Non-pigmented ciliary epithelial cell (primary cell): ENCODE results near the gene DTNB.

Source experiments
- DNase-seq: peaks from one replicate; pipeline ENCODE4 v3.0.0-alpha.2; 2010; ENCODE audit warnings: low read depth

The DTNB gene

DNA sequence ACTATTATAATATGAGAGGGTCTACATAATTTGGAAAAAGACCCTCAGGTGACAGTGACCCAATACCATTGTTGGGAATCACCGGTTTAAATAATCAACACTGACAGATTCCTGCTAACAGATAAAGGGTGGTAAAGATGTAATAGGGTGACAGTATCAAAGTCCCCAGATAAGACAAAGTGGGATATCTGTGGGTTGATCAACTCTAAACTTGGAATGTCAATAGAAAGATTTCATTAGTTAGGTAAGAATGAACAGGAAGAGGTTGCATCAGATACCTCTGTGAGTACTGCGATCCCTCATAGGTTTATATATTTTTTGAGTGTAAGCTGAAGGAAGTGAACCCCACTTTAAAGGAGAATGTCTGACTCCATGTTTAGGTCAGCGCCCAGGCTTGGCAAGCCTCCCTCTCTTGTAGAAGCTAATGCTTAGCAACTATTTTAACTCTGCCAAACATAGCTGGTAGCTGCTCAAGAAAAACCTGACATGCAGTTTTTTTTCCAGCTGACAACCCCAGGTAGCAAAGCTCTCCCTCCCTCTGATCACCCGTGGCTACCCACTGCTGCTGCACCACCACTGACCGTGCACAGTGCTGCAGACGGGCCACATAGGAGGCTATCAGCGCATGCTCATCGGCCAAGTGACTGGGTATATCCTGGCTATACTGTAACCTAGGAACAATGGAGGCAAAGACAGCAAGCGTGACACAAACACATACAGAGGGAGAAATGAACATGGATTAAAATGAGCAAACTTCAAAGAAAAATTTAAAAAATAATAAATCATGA, 218.4 kb downstream of the DTNB start:
- no peak for DNase-seq

GRCh38 chr2:25453199-25453905, 220.0 kb downstream of the DTNB start:
- DNase-seq: no peak

GRCh38 chr2:25448808-25449207, 224.6 kb downstream of the DTNB start:
- no peak for DNase-seq

- DNase-seq: no peak
Observed at GRCh38 chr2:25447018-25447417, 226.4 kb downstream of the DTNB start.

DNA sequence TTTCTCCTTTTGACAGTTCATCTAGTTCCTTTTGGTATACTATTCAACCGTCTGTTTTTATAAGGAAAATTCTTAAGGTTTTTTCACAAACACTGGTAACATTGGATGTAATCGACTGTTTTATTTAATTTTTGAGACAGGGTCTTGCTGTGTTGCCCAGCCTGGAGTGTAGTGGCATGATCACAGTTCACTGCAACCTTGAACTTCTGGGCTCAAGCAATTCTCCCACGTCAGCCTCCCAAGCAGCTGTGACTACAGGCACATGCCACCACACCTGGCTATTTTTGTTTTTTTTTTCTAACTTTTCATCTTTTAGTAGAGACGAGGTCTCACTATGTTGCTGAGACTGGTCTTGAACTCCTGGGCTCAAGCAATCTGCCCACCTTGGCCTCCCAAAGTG, 227.3 kb downstream of the DTNB start:
- DNase-seq: no peak

DNA sequence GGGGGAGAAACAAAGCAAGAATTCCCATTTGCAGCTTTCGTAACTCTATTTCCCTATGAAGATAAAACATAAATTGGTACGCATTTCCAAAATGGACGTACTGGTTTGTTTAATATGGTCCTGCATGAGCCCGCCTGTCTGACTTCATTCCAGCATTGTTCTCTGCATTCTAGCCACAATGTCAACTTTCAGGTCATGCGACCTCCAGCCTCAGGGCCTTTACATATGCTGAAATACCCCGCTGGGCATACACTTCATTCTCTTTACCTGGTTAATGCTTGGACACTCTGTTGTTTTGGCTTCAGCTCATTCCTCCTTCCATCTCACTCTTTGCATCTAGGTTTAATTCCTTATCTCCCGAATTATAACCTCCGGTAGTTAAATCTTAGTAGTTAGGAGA, 227.9 kb downstream of the DTNB start:
- no peak for DNase-seq

GRCh38 chr2:25444608-25445270, 228.6 kb downstream of the DTNB start:
- DNase-seq: no peak

- DNase-seq: no peak
Observed at GRCh38 chr2:25443766-25444165, 229.6 kb downstream of the DTNB start.

- no peak for DNase-seq
Observed at GRCh38 chr2:25441353-25441752, 232.0 kb downstream of the DTNB start.

DNA sequence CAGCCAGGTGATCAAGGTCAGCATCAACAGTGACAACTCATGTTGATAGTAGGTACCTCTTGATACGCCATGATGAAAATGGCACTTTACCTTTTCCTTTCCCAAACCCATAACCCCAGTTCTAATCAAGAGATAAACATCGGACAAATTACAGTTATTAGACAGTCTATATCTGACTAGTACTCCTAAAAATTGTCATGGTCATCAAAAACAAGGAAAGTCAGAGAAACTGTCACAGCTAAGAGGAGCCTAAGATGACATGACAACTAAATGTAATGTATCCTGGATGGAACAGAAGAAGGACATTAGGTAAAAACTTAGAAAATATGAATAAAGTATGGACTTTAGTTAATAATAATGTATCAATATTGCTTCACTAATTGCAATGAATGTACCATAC, 234.6 kb downstream of the DTNB start:
- no peak for DNase-seq

DNA sequence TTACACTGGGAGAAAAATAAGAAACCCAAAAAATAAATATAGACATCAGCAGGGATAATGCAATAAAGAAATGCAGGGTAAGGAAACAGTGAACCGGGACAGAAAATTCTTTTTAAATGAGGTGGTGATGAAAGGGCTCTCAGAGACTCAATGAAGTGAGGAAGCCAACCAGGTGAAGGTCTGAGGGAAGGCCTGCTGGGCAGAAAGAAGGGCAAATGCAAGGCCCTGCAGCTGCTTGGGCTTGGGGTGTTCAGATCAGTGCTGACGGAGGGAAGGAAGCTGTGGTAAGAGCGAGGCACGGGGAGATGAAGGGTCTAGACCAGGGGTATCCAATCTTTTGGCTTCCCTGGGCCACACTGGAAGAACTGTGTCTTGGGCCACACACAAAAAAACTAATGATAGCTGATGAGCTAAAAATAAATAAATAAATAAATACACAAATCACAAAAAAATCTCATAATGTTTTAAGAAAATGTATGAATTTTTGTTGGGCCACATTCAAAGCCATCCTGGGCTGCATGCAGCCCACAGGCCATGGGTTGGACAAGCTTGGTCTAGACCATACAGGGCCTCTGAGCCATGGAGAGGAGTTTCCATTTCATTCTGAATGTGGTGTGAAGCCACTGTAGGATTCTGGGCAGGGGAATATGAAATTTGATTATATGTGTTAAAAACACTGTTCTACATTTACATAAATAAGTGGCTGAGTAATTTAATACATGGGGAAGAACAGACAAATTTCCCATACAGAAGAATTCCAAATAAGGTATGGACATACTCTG, 235.3 kb downstream of the DTNB start:
- DNase-seq: no peak

GRCh38 chr2:25435421-25435820, 238.0 kb downstream of the DTNB start:
- no peak for DNase-seq

GRCh38 chr2:25431604-25432003, 241.8 kb downstream of the DTNB start:
- no peak for DNase-seq

GRCh38 chr2:25430556-25430955, 242.8 kb downstream of the DTNB start:
- DNase-seq: no peak

DNA sequence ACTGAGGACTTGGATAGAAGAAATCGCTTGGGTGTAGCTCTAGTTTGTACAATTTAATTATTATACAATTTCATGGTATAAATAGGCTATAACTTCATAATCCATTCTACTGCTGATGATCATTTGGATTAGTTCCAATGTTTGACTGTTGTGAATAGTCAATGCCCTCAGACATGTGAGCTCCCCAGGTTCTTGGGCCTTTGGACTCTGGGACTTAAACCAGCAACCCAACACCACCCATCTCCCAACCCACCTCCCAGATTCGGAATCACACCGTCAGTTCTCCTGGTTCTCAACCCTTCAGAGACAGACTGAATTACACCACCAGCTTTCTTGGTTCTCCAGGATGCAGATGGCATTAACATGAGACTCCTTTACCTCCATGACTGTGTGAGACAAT, 247.1 kb downstream of the DTNB start:
- no peak for DNase-seq

DNA sequence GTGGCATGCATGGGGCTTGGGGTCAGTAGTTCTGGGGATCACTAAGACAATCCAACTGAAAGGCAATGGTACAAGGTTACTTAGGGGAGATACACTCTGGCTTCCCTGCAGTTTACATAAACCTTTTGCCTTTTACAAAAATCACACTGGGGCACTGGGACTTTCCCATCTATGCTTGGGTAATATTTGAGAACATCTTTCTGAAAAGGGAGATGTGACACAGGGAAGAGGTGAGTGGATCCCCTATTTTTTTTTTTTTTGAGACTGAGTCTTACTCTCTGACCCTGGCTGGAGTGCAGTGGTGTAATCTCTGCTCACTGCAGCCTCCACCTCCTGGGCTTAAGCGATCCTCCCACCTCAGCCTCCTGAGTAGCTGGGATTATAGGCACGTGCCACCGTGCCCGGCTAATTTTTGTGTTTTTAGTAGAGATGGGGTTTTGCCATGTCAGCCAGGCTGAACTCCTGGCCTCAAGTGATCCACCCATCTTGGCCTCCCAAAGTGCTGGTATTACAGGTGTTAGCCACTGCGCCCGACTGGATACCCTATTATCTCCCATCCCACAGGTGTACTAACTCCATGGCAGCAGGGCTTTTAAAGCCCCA, 248.8 kb downstream of the DTNB start:
- no peak for DNase-seq

GRCh38 chr2:25421820-25422411, 251.5 kb downstream of the DTNB start:
- DNase-seq: no peak

DNA sequence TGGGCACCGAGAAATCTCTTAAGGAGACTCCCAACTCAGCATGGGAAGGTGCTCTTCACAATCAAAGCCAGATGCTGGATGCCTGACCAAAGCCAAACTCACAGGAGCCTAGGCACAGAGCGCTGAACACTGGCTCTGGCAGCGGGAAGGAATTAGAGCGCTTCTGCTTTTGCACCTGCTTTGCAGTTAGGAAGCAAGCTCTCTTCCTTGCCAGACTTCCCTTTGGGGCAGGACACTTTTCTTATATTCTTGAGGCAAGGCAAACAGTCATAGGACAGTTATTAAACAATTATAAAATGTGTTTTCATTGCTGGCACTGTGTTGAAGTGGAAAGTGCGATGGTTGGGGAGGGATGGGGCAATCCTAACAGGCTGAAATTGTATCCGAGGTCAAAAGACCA, 252.1 kb downstream of the DTNB start:
- DNase-seq: no peak

DNA sequence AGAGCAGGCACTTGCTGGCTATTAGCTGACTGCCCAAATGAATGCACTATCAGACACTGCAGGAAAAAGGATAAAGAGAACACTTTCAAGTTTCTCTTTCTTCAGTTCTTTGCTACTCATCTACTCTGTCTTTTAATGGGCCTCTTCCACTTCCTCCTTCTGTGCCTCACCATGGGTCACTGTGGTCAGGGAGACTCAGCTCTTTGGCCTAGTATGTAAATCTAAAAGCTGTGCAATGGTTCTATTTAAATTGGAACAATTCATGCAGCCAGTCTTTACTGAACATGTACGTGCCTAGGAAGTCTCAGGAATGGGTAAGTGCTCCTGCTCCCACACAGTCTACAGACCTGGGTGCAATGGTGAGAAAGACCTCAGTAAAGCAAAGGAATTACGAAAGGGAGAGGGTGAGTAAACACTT, 252.5 kb downstream of the DTNB start:
- no peak for DNase-seq

DNA sequence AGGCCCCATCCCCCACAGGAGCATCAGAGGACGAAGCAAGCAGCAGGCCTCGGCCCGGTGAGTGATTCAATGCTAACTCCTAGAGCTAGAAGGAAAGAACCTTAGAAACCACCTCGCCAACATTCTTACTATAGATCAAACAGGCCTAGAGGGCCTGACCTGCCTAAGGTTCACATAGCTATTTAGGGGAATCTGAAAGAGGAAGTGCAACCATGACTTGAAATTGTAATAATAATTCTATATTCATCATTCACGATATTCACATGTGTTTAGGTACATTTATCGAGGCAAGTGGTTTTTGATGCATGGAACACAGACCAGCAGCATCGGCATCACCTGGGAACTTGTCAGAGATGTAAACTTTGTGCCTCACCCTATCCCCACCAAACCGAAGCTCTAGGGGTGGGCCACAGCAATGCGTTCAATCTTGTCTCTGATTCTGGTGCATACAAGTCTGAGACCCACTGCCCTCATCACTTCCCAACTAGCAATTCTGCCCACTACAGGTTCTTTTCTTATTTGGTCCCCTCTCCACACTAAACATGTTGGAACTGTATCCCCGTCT, 253.6 kb downstream of the DTNB start:
- no peak for DNase-seq
